Pancreas (tissue), 10 donors: ENCODE data around the gene ZNF648. TPM values are rescaled to one million over a fixed set of nuclear protein-coding genes. Genes with fewer than 3 reads are reported as not detected.
A peak's percentile ranks its signal among the peaks of the same experiment; 100 is the strongest.
"Not testable (repeated sequence)": the region's sequence is repeated elsewhere in the genome, so short reads cannot be mapped to it uniquely, and the experiment has no call there.

Experiments used
- ATAC-seq, 4 donors: fragments of 200-7000 bp; cut with Tn5 transposase; one replicate each; pipeline versions ENCODE4 v1.8.0 to v1.9.1; 2020; ENCODE audit warnings: mild to moderate bottlenecking in 4 of 4, moderate library complexity in 4 of 4
- DNase-seq, 6 donors: peaks; one replicate each; pipeline ENCODE4 v3.0.0-alpha.2; 2020
- FAIRE-seq: peaks from 2 replicates; lab custom pipeline; 2012; peaks lifted over from hg19 to GRCh38; lab: Jason Lieb, UNC
- H3K27ac ChIP-seq, 4 donors: fragments of 200-600 bp; sonication (generic); 1 replicate in 3 of 4; 2 replicates in 1 of 4; pipeline versions ENCODE4 v1.5.0 to v1.8.0; 2020
- H3K27me3 ChIP-seq, 4 donors: fragments of 200-600 bp; one replicate each; pipeline ENCODE4 v1.8.0; 2021
- H3K36me3 ChIP-seq, 3 donors: fragments of 200-600 bp; sonication (generic) in 1 of 3; one replicate each; pipeline versions ENCODE4 v1.5.0 to v1.8.0; 2020 to 2021
- H3K4me1 ChIP-seq, 3 donors: fragments of 200-600 bp; one replicate each; pipeline ENCODE4 v1.8.0; 2021
- H3K4me3 ChIP-seq, 4 donors: fragments of 200-600 bp; sonication (generic) in 2 of 4; one replicate each; pipeline versions ENCODE4 v1.5.0 to v1.8.0; 2020 to 2021
- H3K9me3 ChIP-seq, 4 donors: fragments of 200-600 bp; one replicate each; pipeline ENCODE4 v1.8.0; 2021
- WGBS, 2 donors: extraction: QIAGEN DNeasy Blood & Tissue Kit; methylation state at CpG; one replicate each; pipeline ENCODE4 v1.1.7; 2013; 5-methylcytosine and 5-hydroxymethylcytosine counted together
- intact Hi-C, 3 donors: fragments of 100-400 bp; cut with DNase I; formaldehyde crosslinking; loops; one replicate each; pipeline versions ENCODE4 v1.11.1 to v1.14.2; 2022
- polyA plus RNA-seq, 2 donors: library from polyadenylated mRNA; stranded (reverse); fragments of 200-250 nt; gene quantifications; one replicate each; pipeline ENCODE4 v1.2.3, GENCODE V29; 2013
- total RNA-seq, 6 donors: library from RNA; stranded (reverse); fragmentation: NEBNext Ultra II Directional in 4 of 6; extraction: Animal tissue kit (Norgen Biotek cat#: 25700) in 4 of 6; gene quantifications; one replicate each; pipeline versions ENCODE4 v1.2.1 to v1.2.4, GENCODE V29; 2021 to 2023
- TF ChIP-seq, protein P1 (sequence below), 4 donors: fragments of 200-600 bp; sonication (generic) in 3 of 4; IDR thresholded peaks; one replicate each; pipeline versions ENCODE4 v1.5.0 to v1.8.0; 2021; ENCODE audit warnings: antibody characterized with exemption in 4 of 4
- donor health status: healthy with polysubstance abuse.
- donor health status: DM: no; HTN: no; CAD: no; lungs with moderate emphysema.
- donor health status: DM: no; HTN: no; CAD: no.
- donor health status: control.
- donor health status: control.
- donor health status: Bipolar disorder and iron deficiency.
- donor health status: DM: yes; HTN: yes; CAD: no.
- donor health status: DM: no; HTN: no; CAD: no.
- donor health status: DM: no; HTN: no; CAD: no.
- donor health status: DM: yes; HTN: yes; CAD: no.

Gene ZNF648
- total and polyA plus RNA-seq, 8 donors = 0.09 to 0.32 (median 0.17) TPM; not detected in 4

GRCh38 chr1:182029002-182029378, 32.5 kb downstream of the ZNF648 start:
- H3K4me3 ChIP-seq = peak overlapping the region; percentile 21 to 64 (median 56)
- no peaks in the 10 kb centered on the region for H3K9me3 ChIP-seq
- no peaks in the 10 kb centered on the region for H3K27me3 ChIP-seq
- H3K36me3 ChIP-seq = no peaks in the 10 kb centered on the region
- ATAC-seq (no peak), FAIRE-seq (no peak), DNase-seq (no peak)
- WGBS, 2 donors = 0 to 1% methylated on average over 2 of the region's 2 CpGs
- H3K27ac ChIP-seq = peak overlapping the region; percentile 67 to 90 (median 79)
- TF ChIP-seq, protein P1, sequence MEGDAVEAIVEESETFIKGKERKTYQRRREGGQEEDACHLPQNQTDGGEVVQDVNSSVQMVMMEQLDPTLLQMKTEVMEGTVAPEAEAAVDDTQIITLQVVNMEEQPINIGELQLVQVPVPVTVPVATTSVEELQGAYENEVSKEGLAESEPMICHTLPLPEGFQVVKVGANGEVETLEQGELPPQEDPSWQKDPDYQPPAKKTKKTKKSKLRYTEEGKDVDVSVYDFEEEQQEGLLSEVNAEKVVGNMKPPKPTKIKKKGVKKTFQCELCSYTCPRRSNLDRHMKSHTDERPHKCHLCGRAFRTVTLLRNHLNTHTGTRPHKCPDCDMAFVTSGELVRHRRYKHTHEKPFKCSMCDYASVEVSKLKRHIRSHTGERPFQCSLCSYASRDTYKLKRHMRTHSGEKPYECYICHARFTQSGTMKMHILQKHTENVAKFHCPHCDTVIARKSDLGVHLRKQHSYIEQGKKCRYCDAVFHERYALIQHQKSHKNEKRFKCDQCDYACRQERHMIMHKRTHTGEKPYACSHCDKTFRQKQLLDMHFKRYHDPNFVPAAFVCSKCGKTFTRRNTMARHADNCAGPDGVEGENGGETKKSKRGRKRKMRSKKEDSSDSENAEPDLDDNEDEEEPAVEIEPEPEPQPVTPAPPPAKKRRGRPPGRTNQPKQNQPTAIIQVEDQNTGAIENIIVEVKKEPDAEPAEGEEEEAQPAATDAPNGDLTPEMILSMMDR (IDR thresholded peaks at IDR 0.05) = no peak
- peaks cover 0 to 5% (median 0%) of the 10 kb centered on the region in 3 donors for H3K4me1 ChIP-seq
- intact Hi-C loops = no loop called here

DNA sequence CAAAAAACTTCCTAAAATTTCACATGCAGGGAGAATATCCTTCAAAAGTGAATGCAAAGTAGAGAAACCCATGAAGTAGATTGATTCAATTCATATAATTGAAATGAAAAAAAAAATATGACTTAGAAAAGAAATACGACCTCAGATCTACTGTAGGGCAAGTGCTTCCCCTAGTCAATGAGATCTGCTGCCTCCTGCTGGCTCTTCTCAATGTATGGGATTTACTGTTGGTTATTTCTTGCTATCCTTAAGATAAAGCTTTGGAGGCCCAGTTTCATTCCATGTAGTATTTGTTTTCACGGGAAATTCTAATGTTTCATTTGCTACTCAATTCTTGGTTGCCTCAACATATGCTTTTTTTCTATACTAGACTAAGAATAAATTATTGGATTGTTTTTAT, 46.2 kb downstream of the ZNF648 start:
- Histone ChIP-seq H3K27me3 (no peaks in the 10 kb centered on the region), H3K27ac (no peak overlapping the region), H3K36me3 (no peaks in the 10 kb centered on the region), H3K4me3 (no peak overlapping the region), H3K4me1 (no peaks in the 10 kb centered on the region), H3K9me3 (peaks cover 0 to 5% (median 0%) of the 10 kb centered on the region in 4 donors)
- intact Hi-C loops = no loop called here
- FAIRE-seq (no peak), DNase-seq (no peak), ATAC-seq (no peak)
- 68 to 80% methylated on average over 2 of the region's 2 CpGs for WGBS, 2 donors
- TF ChIP-seq, protein P1 (IDR thresholded peaks at IDR 0.05) = no peak

DNA sequence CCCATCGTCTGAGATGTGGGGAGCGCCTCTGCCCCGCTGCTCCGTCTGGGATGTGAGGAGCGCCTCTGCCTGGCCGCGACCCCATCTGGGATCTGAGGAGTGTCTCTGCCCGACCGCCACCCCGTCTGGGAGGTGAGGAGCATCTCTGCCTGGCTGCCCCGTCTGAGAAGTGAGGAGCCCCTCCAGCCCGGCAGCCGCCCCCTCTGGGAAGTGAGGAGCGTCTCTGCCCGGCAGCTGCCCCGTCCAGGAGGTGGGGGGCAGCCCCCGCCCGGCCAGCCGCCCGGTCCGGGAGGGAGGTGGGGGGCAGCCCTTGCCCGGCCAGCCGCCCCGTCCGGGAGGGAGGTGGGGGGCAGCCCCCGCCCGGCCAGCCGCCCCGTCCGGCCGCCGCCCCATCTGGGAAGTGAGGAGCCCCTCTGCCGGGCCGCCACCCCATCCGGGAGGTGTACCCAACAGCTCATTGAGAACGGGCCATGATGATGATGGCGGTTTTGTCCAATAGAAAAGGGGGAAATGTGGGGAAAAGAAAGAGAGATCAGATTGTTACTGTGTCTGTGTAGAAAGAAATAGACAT, 50.6 kb downstream of the ZNF648 start:
- DNase-seq, H3K9me3 ChIP-seq, H3K4me3 ChIP-seq, intact Hi-C loops, H3K27me3 ChIP-seq, H3K27ac ChIP-seq, H3K36me3 ChIP-seq, ATAC-seq, H3K4me1 ChIP-seq, FAIRE-seq: not testable (repeated sequence)
- WGBS, 2 donors = 95 to 97% methylated on average over 27 to 37 of the region's 37 CpGs

- H3K4me1 ChIP-seq, H3K36me3 ChIP-seq, H3K27me3 ChIP-seq, intact Hi-C loops, FAIRE-seq, H3K27ac ChIP-seq, H3K4me3 ChIP-seq, DNase-seq, ATAC-seq, H3K9me3 ChIP-seq: not testable (repeated sequence)
- WGBS, 2 donors = 86 to 94% methylated on average over 3 of the region's 3 CpGs
These were observed 56.1 kb downstream of the ZNF648 start for GRCh38 chr1:182005398-182005797.

- no peak overlapping the region for H3K27ac ChIP-seq
- TF ChIP-seq, protein P1 (IDR thresholded peaks at IDR 0.05) = no peak
- no peaks in the 10 kb centered on the region for H3K9me3 ChIP-seq
- intact Hi-C loops = no loop called here
- no peaks in the 10 kb centered on the region for H3K27me3 ChIP-seq
- H3K36me3 ChIP-seq = no peaks in the 10 kb centered on the region
- DNase-seq (no peak), ATAC-seq (no peak), FAIRE-seq (no peak)
- 88 to 91% methylated on average over 3 of the region's 3 CpGs for WGBS, 2 donors
- no peak overlapping the region for H3K4me3 ChIP-seq
- no peaks in the 10 kb centered on the region for H3K4me1 ChIP-seq
These were observed 56.9 kb downstream of the ZNF648 start for GRCh38 chr1:182004601-182005000.
